Activated T-helper 1 cell treated with anti-CD3 and anti-CD28 coated beads, Interleukin-2, amount 50 U/mL, for 16 hours (primary cell): ENCODE results near the gene MLLT3.

Experiments used
- DNase-seq, 2 donors: peaks; one replicate each; pipeline ENCODE4 v3.0.0-alpha.2; 2020; ENCODE audit warnings: low read depth in 1 of 2, low spot score in 1 of 2

The MLLT3 gene

DNA sequence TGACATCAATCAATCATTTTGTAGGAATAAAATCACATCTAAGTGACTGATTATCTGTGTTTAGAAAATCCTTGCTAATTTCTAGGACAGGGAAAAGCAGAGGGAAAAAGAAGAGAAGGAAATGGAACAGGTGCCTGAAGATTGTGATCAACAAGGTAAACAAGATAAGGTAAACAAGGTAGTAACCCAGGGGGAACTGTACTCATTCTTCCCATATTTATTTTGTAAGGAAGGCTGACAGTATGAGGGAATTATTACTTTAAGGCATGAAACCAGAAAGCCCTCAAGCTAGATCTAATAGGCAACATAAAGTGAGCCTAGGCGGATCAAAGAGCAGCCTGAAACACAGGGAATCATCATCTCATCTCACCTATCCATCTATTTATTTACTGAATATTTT, 231.1 kb downstream of the MLLT3 start:
- DNase-seq, result no peak

GRCh38 chr9:20390400-20390799, 231.9 kb downstream of the MLLT3 start:
- no peak for DNase-seq

GRCh38 chr9:20387062-20387461, 235.2 kb downstream of the MLLT3 start:
- no peak for DNase-seq

GRCh38 chr9:20384642-20385041, 237.7 kb downstream of the MLLT3 start:
- no peak for DNase-seq

GRCh38 chr9:20382460-20383071, 239.7 kb downstream of the MLLT3 start:
- DNase-seq, result no peak

DNA sequence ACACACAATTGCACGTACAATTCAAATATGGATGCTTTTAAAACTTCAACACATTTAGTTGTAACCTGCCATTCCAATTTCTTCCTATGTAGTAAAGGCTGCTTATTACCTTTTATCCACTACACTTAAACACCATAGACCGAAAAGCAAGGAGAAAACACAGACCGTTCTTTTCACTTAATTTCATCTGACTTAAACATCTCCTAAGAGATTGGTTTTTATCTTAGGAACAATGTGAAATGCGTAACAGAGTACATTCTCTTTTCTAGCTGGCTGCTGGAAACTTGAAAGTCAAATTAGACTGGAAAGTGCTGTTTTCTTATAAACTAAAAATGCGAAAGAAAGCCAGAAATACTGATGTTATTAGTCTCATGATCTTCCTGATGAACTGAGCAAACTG, 241.8 kb downstream of the MLLT3 start:
- DNase-seq, result no peak

GRCh38 chr9:20379804-20380225, 242.5 kb downstream of the MLLT3 start:
- no peak for DNase-seq

- no peak for DNase-seq
Measured at GRCh38 chr9:20378851-20379250, 243.4 kb downstream of the MLLT3 start.

GRCh38 chr9:20377790-20378189, 244.5 kb downstream of the MLLT3 start:
- DNase-seq, result no peak

GRCh38 chr9:20376731-20377375, 245.4 kb downstream of the MLLT3 start:
- no peak for DNase-seq

GRCh38 chr9:20376042-20376441, 246.3 kb downstream of the MLLT3 start:
- no peak for DNase-seq

DNA sequence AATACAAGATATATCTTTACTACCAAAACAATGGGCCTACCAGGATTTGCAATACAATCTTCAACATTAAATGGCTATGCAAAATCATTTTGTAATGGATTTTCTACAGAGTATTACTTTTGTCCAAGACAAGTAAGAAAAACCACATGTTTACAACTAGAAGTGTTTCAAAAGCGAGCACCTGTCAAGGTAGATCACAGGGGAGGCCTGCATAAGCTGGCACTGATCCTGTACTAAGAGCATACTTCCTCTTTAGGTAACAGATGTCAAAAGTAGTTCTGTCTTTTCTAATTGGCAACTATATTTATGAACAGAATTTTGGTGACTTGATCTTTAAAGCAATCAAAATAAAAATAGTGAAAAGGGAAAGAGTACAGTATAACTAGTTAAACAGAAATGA, 249.0 kb downstream of the MLLT3 start:
- DNase-seq, result no peak

DNA sequence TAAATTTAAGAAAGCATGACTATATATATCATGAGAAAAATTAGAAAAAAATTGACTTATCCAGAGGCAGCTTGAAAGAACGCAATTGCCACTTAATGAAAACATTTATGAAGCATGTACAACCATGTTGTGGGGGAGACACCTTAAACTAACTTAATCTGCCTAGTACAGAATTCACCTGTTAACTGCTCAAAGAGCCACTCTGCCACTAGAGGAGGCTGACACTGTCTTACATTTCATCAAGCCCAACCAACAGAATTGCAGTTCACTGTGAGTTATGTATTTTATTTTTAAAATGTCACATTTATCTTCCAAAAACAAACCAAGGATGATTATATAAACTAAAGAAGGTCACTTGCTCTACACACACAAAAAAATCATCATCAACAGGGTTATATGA, 252.9 kb downstream of the MLLT3 start:
- DNase-seq, result no peak

DNA sequence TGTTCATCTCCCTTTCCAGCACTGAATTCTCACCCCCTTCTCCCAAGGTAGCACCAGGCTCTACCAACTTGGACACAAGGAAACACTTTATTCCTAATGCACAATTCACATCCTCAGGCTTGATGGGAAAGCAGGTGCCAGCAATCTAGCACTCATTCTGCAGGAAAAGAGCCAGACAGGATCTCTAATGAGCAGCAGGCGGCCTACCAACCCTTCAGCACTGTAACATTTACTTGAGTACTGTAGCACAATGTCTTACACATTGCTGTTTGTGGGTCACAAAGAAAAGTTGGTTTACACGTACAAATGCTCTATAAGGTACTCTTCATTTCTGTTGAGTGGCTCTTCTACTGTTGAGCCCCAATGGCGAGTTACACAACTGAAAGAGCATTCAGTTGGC, 254.4 kb downstream of the MLLT3 start:
- no peak for DNase-seq

GRCh38 chr9:20364959-20365358, 257.3 kb downstream of the MLLT3 start:
- no peak for DNase-seq

DNA sequence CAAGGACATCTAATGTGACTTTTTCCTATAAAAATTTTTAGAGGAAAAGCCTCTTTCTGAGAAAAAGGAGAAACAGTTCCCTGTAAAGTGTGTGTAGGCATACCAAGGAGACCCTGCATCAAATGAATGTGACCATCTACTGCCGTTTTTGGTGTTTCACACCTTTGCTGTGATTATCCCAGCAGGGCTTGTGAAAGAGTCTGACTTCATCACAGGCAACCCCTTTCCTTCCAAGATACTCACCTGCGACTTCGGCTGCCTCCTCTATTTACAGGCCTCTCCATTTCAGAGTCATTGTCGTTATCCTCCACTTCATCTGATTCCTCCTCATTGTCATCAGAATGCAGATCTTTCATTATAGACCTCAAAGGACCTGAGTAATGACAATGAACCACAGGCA, 259.1 kb downstream of the MLLT3 start:
- DNase-seq, result no peak

DNA sequence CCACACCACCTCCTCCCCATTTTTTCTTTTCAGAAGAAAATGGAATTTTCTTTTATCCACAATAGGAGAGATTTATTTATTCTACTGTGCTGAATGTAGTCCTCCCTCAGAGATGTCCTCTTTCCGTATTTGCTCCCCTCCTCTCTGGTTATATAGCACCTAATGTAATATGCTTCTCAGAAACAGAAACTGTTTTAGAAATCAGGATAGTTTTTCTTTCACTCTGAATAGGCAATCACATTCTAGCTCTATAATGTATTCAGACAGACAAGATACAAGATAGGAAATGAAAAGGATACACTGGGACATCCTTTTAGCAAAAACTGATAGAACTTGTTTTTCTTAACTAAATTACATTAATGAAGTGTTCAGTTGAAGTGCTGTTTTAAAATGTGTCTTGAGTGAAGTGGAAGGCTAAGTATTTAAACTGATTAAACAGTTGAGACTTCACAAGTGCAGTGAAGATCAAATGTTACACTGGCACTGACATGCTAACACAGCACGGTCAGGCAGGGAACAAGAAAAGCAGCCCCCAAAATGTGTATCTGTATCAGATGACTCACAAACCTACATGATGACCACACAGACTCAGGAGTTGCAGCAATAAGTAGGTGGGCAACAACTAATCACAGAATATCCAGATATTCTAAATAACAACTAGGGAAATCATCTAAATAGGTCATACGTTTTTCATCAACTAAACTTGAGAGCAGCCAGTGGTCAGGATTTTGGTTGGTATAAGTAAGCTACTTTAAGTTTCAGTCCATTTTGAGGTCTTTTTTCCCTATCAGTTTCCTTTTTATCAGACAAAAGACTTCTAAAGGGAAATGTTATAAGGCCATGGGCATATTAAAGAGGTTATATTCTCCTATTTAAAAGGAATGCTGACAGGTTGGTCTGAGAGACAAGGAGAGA, 260.4 kb downstream of the MLLT3 start:
- no peak for DNase-seq

DNA sequence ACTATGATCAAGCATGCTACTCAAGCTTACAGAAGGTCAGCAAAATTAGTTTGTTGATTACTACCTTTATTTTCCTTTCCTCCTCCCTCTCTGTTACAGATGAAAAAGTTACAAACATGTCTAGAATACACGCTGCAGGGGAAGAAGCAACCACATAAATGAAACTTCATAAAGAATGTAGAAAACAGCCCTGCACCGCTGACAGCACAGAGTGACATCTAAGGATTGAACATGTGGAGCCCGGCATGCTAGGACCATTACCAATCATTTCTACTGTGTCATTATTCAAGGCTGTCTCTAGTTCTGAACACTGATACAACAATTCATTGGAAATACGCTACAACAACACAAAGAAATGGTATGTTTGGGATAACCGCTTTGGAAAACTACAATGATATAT, 261.1 kb downstream of the MLLT3 start:
- no peak for DNase-seq

DNA sequence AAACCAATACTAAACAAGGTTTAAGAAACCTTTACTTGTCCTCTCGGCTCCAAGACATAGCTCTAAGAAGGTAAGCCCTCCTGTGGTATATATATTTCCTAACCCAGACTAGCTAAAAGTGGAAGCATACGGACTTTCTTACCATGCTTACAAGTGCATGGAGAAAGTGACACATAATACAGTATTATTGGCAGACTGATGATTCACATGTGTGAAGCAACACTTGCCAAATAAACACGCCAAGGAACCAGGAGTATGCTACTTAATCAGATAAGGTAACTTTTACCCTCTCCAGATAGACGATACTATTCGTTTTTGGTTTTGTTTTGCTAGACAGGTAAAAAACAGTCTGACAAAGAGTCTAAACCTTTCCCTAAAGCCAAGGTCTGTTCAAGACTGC, 264.1 kb downstream of the MLLT3 start:
- DNase-seq, result no peak

- DNase-seq, result no peak
Measured at GRCh38 chr9:20357037-20357432, 265.3 kb downstream of the MLLT3 start.

DNA sequence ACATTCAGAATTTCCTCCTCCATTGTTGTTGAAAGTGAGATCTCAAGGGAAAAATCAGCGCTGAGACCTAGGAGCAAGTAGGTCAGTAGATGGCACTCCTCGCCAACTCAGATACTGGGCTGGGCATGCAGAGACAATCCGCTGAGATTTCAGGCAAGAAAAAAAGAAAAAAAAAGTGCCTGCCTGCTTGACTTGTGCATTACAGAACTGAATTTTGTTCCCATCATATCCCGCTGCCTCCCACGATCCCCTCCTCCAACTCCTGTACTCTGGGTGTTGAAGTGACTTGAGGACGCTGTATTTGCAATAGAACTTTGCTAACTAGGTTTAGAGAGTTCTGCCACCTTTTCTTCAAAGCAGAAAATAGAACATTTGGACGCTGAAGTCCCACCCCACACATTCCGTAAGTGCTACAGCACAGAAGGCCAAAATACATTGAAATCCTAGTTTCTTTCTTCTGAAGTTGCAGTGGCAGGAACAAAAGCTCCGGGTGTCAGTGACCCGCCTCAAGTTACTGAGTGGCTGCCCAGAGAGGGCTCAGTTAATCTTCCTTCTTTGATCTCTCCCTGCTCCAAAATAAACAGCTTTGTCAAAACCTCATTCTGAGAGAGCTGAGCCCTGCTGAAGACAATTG, 265.8 kb downstream of the MLLT3 start:
- peak in 1 of 2 donors; percentile 4 for DNase-seq

DNA sequence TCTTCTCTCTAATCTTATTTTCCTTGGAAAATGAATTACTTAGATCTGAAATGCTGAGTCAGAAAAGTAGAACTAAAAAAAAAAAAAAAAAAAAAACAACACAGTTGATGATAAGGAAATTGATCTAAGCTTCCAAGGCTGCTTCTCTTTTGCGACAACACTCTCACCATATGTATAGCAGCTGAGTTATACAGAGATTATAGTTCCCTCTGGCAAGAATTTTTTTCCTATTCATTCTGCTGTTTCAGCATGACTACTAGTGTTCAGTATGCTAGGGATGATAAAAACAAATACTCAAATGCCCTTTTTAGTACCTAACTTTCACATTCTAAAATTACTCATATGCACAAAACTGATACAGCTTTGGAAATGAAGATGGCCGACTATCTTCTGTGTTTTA, 267.3 kb downstream of the MLLT3 start:
- DNase-seq, result no peak
